GM23248 (cell line): ENCODE measurements around the gene RAB38.

Source experiments
- EZH2 ChIP-seq: fragments of 200-600 bp; sonication (generic); IDR thresholded peaks from 2 replicates; pipeline ENCODE4 v1.6.1; 2018; ENCODE audit warnings: antibody characterized with exemption, mild to moderate bottlenecking; ENCODE audit not compliant: insufficient read depth, poor library complexity, severe bottlenecking
- EZH2phosphoT487 ChIP-seq: fragments of 200-600 bp; sonication (generic); IDR thresholded peaks from 2 replicates; pipeline ENCODE4 v1.6.1; 2018; ENCODE audit warnings: antibody characterized with exemption, moderate library complexity, mild to moderate bottlenecking, low read depth; ENCODE audit not compliant: insufficient read depth

DNA sequence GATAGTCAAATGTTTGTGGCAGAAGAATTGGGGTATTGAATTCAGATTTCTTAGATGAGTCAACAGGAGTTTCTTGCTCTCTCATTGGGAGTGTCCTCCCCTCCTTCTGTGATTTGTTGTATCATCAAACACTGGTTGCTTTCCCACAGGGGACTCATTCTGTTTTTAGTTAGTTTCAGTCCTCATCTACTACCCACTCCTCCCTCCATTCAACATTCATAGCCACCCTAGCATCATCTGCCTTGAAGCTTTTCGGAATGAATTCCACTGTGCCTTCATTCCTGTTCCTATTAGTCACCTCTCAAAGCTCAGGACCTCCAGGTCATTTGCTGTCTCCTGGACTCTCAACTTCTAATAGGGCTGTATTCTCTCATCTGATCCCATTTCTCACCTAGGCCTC, 31.5 kb upstream of the RAB38 start:
- TF ChIP-seq EZH2, result no peak
- no peak for TF ChIP-seq EZH2phosphoT487
